HepG2 (cell line): ENCODE measurements around the gene FMC1.

Source experiments
- CHD2 ChIP-seq: IDR thresholded peaks from 2 replicates; pipeline ENCODE4 v1.6.1; 2011; ENCODE audit warnings: low read depth, low read length, improper control_type of control experiment
- CTCF ChIP-seq: sonication (generic); formaldehyde crosslinking; IDR thresholded peaks from 2 replicates; pipeline ENCODE4 v1.5.0; 2020; ENCODE audit warnings: mild to moderate bottlenecking, missing genetic modification reagents, moderate library complexity
- NR2F1 ChIP-seq, 2 experiments: fragments of 450-650 bp in 1 of 2; formaldehyde crosslinking in 1 of 2; IDR thresholded peaks; 2 replicates each; pipeline versions ENCODE4 v1.5.0 to v1.6.1; 2016 to 2020; ENCODE audit warnings: mild to moderate bottlenecking in 1 of 2, missing compliant biosample characterization in 1 of 2, missing genetic modification reagents in 1 of 2, moderate library complexity in 1 of 2
- RAD21 ChIP-seq: fragments of 450-650 bp; formaldehyde crosslinking; IDR thresholded peaks from 2 replicates; pipeline ENCODE4 v1.5.0; 2020; ENCODE audit warnings: mild to moderate bottlenecking
- SAFB2 ChIP-seq: sonication (generic); formaldehyde crosslinking; IDR thresholded peaks from 2 replicates; pipeline ENCODE4 v1.5.1; 2020; ENCODE audit warnings: missing genetic modification reagents, low read depth, mild to moderate bottlenecking, borderline replicate concordance
- ZBTB39 ChIP-seq: sonication (generic); formaldehyde crosslinking; IDR thresholded peaks from 2 replicates; pipeline ENCODE4 v1.5.0; 2020; ENCODE audit warnings: missing genetic modification reagents
- ZNF343 ChIP-seq: sonication (generic); formaldehyde crosslinking; IDR thresholded peaks from 2 replicates; pipeline ENCODE4 v1.4.0; 2020; ENCODE audit warnings: mild to moderate bottlenecking, missing genetic modification reagents

- no peak for TF ChIP-seq ZBTB39 (CRISPR knock-in tag)
- TF ChIP-seq SAFB2 (CRISPR knock-in tag): no peak
- TF ChIP-seq ZNF343 (CRISPR knock-in tag): no peak
- TF ChIP-seq CTCF (CRISPR knock-in tag): no peak
- no peak for TF ChIP-seq RAD21 (CRISPR knock-in tag)
- TF ChIP-seq CHD2: no peak
- no peak for TF ChIP-seq NR2F1 (CRISPR knock-in tag; IDR thresholded peaks at IDR 0.05)
Observed at GRCh38 chr7:139387594-139387993, 46.5 kb downstream of the FMC1 start.
